ENCODE results near the gene TMEM204.
"Not testable (repeated sequence)": the region's sequence is repeated elsewhere in the genome, so short reads cannot be mapped to it uniquely, and the experiment has no call there.

The TMEM204 gene

DNA sequence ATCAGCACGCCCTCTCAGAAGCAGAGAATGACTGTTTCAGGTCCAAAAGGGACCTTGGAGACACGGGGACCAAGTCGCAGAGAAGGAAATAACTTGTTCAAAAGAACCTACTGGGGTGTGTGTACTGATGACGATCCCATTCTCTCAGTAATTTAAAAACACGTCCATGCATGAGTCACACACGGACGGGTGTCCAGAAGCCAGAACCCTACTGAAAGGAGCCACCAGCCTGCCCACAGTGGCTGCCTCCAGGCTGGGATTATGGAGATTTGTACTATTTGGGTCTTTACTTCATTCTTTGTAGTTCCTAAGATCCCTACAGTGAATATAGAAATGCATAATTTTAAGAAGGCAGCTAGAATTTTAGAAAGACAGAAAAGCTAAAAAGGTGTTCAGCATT is 27.8 kb downstream of the TMEM204 start:
- no peak for DNase-seq

DNA sequence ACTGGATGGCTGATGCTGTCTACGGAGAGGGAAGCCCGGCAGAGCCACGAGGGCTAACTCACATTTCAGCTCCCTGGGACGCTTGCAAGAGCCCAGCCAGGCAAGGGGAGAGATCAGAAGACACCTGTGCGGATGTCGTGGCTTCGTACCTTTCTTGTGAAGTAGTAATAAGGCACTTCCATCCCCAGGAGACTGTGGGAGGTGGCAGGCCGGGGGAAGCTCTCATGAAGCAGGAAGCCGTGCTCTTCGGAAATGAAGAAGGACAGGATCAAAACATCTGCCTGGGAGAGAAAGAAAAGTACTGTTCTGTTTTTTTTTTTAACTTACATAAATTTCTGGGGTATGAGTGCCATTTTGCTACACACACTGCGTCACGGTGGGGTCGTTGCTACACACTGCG is 28.4 kb downstream of the TMEM204 start:
- no peak for DNase-seq

DNA sequence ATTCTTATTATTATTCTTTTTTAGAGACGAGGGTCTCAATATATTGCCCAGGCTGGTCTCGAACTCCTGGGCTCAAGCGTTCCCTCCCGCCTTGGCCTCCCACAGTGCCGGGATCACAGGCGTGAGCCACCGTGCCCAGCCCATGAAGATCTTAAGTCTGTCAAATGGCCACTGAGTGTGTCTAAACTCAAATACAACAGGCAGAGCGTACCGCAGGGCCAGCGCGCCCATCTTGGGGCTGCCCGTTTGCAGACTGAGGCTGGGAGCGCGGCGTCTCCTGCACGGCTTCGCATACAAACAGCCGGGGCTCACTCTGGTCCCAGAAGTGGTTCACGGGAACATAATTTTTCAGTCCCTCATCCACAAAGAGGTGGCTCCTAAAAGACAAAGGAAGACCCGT is 30.3 kb downstream of the TMEM204 start:
- DNase-seq, result no peak

DNA sequence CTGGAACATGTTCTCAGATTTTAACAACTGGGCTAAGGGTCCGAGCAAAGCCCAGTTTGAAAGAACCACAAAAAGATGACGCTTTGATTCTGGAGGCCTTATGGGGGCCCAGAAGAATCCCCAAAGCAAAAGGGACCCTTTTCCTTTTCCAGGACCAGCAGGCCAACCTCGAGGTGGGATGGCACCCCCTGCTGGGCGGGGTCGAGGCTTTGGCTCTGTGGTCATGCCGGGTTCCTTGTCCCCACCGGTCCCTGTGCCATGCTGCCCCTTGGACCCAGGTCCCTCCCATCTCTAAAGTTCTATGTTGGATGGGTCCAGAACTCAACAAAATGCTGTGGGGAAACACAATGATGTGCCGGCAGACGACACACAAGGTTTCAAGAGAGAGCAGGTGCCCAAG is 30.9 kb downstream of the TMEM204 start:
- no peak for DNase-seq

DNA sequence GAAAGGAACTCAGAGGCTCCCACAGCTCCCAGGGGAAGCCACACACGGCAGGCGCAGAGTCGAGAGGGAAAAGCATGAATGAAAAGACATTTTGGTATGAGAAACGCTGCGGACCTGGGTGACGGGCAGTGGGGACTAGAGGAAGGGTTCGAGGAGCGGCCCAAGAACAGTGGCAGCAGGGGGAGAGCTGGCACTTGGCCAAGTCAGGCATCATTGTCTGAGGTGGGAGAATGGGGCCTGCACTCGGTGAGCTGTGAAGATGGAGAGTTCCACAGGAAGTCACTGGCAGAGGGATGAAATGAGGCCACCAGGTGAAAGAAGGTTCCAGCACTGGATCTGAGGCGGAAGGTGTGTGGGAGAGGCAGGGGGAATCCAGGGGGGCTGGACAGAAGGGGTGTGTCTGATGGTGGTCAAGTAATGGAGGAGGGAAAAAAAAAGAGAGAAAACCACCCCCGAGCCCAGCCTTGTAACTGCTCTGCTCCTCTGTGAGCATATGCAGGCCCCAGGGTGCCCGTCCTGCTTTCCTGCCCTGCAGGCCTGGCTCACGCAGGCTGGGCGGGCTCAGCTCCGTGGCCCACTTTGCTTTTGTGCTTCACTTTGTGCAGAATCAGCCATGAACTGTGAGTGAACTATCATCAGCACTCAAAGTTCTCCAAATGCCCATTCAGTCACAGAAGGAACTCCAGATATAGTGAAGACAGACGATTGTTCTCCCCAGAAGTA is 31.8 kb downstream of the TMEM204 start:
- no peak for DNase-seq

DNA sequence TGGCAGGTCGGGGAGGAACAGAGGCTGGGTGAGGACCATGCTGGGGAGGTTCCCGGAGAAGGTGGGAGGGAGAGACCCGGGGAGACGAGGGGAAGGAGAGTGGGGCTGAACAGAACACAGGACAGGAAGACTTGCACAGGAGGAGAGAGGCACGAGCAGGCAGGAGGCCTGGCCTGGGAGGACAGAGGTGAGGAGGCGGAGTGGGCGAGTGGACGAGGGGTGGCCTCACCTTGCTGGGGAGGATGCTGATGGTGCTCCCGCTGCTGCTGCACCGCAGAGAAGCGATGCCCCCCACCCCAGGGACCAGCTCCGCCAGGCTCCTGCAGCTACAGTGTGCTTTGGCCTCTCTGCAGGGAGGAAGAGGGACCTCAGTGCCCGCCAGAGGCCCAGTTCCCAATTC is 34.5 kb downstream of the TMEM204 start:
- no peak for DNase-seq

DNA sequence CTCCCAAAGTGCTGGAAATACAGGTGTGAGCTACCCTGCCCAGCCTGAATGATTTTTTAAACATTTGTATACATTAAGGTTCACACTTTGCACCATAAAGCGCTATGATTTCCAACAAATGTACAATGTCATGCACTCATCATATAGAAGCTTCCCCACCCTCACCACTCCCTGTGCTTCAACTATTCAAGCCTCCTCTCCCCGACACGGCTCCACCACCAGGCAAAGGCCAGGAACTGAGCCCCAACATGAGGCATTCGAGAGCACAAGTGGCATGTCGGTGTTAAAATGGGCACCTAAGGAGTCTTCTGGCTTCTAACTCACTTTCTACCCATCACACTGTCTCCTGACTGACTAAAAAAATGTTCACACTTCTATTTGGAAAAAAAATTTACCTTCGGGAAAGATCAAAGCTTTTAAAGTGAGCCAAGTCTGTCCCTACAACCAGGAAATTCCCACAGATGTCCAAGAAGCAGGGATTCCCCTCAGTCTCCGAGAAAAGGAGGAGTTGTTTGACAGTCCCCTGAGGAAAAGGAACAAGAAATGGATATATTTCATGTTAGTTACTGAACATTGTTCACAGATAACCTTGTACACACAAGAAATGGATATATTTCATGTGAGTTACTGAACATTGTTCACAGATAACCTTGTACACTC is 37.7 kb downstream of the TMEM204 start:
- DNase-seq, result no peak

DNA sequence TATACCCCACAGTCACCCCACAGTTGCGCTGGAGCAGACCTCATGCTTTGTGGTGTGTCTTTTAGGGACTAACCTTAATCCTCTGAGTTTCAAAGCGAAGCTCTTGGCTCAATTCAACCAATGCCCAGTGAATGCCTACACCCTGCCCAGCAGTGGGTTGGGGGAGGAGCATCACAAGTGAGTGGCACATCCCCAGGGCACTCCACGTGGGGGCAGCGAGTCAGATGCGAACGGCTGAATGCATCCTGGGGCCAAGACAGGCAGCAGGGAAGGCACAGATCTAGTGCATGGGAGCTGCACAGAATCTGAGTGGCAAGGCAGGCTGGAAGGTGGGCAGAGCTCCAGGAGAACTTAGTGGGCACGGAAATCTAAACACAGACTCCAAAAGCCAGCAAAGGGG is 39.2 kb downstream of the TMEM204 start:
- no peak for DNase-seq

DNA sequence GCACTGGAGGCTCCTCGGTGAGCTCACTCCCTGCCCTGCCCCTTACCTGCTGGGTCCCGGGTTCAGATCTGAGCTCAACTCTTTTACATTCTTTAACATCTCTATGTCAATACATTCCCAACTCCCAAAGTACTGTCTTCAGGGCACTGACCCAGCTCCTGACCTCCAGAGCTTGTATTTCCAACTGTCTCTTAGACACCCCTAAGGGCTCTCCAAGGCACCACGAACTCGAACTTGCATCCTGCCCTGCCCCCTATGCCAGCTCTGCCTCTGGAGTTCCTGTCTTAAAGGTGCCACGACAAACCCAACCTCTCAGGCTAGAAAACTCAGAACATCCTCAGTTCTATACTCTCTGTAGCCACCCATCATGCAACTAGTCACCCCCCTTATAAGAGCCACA is 39.8 kb downstream of the TMEM204 start:
- no peak for DNase-seq

DNA sequence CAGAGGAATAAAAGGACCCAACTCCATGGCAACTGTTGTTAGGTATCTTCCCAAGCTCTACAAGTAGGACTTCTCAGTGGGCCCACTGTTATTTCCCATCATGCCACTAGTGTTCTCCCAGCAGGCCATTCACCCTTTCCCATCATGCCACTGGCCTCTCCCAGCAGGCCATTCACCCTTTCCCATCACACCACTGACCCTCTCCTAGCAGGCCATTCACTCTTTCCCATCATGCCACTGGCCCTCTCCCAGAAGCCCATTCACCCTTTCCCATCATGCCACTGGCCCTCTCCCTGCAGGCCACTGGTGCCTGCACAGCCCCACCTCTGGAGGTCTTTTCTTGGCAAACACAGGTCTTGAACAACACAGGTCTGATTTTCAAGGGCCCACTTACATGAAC is 42.1 kb downstream of the TMEM204 start:
- DNase-seq, result no peak

DNA sequence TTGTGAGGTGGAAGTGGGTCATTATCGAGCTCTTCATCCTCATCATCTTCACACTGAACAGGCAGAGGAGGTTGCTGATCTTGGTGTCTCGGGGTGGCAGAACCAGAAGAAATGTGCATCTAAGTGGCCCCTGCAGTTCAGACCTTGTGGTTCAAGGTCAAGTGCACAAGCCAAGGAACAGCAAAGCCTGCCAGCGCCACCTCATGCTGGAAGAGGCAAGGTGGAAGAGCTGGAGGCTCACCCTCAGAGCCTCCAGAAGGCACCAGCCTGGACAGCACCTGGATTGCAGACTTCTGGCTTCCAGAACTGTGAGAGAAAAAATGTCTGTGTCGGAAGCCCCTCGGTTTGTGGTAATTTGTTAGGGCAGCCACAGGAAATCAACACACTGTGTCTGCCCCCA is 45.7 kb downstream of the TMEM204 start:
- no peak for DNase-seq

DNA sequence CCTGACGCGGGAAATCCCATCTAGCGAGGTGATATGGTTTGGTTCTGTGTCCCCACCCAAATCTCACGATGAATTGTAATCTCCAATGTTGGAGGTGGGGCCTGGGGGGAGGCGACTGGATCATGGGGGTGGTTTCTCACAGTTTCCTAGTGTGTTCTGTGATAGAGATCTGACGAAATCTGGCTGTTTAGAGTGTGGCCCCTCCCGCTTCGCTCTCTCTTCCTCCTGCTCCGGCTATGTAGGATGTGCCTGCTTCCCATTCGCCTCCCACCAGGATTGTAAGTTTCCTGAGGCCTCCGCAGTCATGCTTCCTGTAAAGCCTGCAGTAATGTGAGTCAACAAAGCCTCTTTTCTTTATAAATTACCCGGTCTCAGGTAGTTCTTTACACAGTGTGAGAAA is 46.8 kb downstream of the TMEM204 start:
- no peak for DNase-seq

DNA sequence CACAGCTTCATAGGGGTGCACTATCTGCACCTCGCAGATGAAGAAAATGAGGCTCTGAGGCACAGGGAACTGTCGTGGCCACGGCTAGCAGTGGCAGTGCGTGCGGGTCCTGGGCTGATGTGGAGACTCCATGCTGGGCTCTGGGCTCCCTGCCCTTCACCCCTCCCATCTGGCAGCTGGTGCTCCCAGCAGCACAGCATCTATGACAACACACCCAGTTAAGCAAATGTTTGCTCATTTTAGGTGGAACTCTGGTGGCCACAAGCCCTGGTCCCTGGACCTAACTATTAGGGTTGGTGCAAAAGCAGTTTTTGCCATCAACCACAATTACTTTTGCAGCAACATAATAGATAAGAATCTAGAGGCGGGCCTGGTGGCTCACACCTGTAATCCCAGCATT is 47.5 kb downstream of the TMEM204 start:
- no peak for DNase-seq

DNA sequence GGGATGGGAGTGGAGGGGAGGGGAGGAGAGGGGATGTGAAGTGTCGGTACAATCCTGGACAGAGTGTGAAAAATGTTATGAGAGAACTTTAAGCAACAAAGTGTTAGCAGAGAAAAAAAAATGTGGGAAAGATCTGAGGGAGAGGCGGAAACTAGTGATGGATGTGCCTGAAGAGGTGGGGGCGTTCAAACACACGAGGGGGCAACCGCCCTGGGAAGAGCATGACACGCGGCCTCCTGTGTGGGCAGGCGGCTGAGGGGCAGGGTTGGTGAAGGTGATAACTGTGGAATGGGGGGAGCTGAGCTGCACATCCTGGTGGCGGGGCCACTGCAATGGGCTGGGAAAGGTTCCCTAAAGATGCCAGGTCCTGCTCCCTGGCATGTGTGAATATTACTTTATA is 48.3 kb downstream of the TMEM204 start:
- DNase-seq, result no peak

DNA sequence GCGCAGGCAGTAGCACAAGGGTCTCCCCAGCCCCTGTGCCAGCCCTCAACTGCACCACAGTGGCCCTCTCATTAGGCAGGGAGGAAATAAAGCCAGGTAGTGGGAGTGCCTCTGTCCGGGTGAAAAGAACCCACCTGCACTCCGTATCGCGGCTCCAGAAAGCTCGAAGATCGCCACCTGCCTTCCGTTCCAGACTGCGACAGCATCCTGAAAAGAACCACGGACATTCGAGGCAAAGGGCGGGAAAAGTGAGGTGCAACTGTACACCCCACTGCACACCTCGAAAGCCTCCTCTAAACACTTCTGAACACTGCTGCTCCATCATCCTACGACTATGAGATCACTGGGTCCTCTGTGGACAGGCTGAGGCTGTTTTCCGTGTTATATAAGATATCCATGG is 49.7 kb downstream of the TMEM204 start:
- no peak for DNase-seq

DNA sequence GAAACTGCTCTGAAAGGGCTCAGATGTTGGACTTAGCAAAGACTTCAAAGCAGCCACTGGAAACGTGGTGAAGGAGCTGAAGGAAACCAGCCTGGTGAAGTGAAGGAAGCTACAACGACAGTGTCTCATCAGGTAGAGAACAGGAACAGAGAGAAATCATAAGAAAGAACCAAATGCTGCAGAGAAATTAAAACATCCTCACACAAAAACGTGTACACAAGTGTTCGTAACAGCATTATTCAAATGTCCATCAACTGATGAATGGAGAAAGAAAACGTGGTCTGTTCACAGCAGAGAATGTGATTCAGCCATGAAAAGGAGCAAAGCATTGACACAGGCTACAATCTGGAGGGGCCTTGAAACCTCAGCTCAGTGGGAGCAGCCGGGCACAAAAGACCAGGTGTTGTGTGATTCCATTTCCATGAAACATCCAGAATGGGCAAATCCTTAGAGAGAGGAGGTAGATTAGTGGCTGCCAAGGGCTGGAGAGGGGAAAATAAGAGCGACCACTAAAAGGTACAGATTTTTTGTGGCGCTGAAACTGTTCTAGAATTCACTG is 51.5 kb downstream of the TMEM204 start:
- DNase-seq, result no peak

DNA sequence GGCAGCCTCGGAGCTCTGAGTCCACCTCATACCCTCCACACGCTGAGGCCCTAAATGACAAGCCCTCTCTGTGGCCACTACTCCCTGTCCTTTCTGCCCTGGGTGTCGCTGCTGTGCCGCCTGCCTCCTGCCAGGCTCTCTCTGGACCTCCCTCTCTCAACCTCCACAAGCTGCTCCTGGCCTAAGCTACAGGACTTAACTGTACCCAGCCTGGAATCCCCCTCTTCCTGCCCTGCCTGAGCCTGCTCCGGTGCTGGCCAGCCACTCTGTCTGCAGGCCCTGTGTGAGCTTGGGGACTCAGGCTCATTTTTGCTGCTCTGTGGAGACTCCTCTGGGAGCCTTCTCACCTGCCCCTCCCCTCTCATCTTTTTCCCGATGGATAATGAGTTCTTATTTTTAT is 56.9 kb downstream of the TMEM204 start:
- DNase-seq, result no peak

DNA sequence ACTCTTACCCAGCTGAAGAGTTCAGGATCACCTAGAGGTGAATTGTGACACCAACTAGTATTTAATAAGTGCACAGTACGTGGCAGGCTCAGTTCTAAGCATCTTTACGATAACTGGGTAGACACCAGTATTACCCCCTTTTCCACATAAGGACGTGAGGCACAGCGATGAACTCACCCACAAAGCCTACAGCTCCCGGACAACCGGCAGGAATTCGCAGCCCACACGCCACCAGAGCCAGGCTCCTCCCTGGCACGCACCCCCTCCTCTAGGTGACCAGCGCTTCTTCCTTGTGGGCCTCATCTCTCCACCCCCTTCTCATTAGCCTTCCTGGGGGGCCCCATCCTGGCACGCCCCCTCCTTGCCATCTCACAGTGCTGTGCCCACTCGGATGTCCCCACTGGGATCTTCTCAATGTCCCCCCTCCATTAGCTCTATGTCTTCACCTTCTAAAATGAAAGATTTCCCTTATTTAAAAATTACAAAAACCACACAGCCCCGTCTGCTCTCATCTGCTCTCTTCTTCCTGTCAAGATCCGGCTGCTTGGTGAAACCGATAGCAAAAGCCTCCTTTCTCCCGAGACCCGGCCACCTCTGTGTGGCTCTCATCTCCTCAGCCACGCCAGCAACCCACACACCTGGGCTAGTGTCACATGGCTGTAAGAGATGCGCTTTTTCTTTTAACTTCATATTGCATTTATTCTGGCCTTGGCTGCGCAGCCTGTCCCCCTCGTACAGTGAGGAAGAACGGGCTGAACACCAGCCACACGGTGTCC is 57.7 kb downstream of the TMEM204 start:
- DNase-seq, result no peak

DNA sequence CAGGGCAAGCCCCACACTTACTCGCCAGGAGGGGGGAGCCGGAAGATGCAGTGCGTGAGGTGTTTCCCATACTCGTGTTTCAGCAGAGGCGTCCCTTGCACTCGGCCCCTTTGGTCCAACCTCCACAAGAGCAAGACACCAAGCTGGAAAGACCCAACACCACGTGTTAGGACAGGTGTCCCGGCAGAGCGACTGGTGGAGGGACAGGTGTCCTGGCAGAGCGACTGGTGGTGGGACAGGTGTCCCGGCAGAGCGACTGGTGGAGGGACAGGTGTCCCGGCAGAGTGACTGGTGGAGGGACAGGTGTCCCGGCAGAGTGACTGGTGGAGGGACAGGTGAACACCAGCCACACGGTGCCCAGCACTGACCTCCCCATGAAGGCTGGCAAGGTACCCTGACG is 59.0 kb downstream of the TMEM204 start:
- DNase-seq, result no peak

DNA sequence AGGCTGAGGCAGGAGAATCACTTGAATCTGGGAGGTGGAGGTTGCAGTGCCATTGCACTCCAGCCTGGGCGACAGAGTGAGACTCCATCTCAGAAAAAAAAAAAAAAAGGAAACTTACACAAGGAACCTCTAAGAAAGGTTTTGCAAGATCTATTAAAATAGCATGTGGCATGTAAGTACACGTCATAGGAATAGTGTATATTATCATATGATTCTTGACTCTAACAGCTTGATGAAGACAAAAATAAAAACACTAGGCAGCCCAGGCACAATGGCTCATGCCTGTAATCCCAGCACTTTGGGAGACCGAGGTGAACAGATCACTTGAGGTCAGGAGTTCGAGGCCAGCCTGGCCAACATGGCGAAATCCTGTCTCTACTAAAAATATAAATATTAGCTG is 62.0 kb downstream of the TMEM204 start:
- DNase-seq, result not testable (repeated sequence)

DNA sequence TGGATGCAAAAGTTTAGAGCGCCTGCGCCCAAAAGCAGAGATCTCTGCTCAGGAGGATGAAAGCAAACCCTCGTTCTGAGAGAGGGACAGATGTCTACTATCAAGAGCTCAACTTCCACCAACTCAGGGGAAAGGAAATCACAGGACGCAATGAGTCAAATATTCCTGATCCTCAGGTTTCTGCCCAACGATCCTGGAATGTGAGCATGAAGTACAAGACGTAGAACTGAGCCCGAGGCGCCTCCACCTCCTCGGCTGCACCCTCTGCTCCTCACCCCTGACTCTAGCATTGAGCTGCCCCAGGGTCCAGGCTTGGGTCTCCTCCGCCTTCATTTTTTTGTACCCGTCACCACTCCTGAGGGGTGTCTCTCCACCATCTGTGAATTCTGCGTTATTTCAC is 63.0 kb downstream of the TMEM204 start:
- DNase-seq, result no peak

DNA sequence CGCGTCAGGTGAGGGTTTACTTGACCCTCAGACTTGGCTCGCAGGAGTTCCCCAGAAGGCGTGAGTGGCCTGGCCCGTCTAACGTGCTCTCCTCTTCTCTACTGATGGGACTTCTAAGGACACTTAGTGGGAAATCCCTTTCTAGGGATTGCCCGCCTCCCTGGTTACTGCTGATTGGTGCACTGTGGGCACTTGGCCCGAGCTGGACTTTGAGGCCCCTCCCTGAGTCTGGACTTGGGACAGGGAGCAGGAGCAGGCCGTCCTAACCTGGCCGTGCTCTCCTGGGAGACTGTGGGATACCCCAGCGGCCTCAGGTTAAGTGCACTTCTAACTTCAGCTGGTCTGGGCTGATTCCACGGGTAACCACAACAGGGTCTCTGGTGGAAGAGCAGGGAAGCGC is 63.7 kb downstream of the TMEM204 start:
- DNase-seq, result no peak

DNA sequence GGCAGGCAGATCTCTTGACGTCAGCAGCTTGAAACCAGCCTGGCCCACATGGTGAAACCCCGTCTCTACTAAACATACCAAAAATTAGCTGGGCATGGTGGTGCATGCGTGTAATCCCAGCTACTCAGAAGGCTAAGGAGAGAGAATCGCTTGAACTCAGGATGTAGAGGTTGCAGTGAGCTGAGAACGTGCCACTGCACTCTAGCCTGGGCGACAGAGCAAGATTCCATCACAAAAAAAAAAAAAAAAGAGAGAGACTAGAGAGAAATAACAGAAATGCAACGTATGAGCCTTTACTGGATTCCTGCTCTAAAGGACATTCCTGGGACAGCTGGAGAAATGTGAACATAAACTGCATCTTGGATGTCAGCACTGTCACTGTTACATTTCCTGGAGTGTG is 67.6 kb downstream of the TMEM204 start:
- DNase-seq, result no peak

DNA sequence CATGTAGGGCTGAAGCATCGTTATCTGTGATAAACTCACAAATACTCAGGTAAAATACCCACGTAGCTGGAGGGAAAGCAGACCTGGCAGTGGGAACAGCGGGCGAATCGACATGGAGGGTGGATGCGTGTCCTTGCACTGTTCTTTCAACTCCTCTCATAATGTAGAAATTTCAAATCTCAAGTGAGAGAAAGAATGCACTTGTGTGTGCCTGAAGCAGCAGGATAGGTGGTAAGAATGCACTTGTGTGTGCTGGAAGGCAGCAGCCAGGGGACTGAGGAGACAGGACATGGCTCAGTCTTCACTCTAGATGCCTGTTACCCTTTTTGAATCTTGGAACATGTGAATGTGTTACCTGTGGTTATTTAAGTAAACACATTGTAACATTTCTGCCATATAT is 68.0 kb downstream of the TMEM204 start:
- DNase-seq, result no peak

Measured in DMS79 treated with DMSO at 0.1 percent for 48 hours (cell line).